Endothelial cell of umbilical vein (primary cell): Measurements from ENCODE around the gene CLEC16A. TPM values are rescaled to one million over a fixed set of nuclear protein-coding genes. Genes with fewer than 3 reads are reported as not detected.

Source experiments
- BruUV-seq: library from RNA; stranded (reverse); fragments of 400-500 nt; replicated peaks from 2 replicates; lab custom pipeline; 2021; lab: Mats Ljungman, UMichigan
- CTCF ChIA-PET: fragments of 300-600, 350-600 bp; sonication (Branson Sonifier 250); formaldehyde crosslinking; loops from one replicate; lab custom pipeline; 2021; ENCODE audit warnings: antibody characterized with exemption, inconsistent platforms; lab: Charles Lee
- POLR2A ChIA-PET: fragments of 300-600, 350-600 bp; sonication (Branson Sonifier 250); formaldehyde crosslinking; loops from one replicate; lab custom pipeline; 2021; ENCODE audit warnings: antibody characterized with exemption, inconsistent platforms; lab: Charles Lee
- DNase-seq: peaks from one replicate; pipeline ENCODE4 v3.0.0-alpha.2; 2011; ENCODE audit warnings: low read depth, low spot score
- FAIRE-seq: peaks from 2 replicates; lab custom pipeline; 2011; peaks lifted over from hg19 to GRCh38; lab: Jason Lieb, UNC
- H2AFZ ChIP-seq: 2 replicates; pipeline ENCODE4 v1.6.0; 2012; ENCODE audit warnings: low read depth, low read length, control low read depth, inconsistent platforms
- H3K27ac ChIP-seq: 2 replicates; pipeline ENCODE4 v1.5.1; 2011; ENCODE audit warnings: low read depth, mild to moderate bottlenecking, control low read depth, low read length, moderate library complexity; ENCODE audit not compliant: insufficient read depth
- H3K27me3 ChIP-seq, 2 experiments: 2 replicates each; pipeline versions ENCODE4 v1.6.0 to v1.6.1; 2011; ENCODE audit warnings: low read length in 2 of 2, mixed read lengths in 1 of 2; ENCODE audit not compliant: control insufficient read depth in 2 of 2, insufficient read depth in 2 of 2
- H3K36me3 ChIP-seq, 2 experiments: 2 replicates in 1 of 2; 3 replicates in 1 of 2; pipeline ENCODE4 v1.5.1; 2011; ENCODE audit warnings: low read length in 2 of 2, mild to moderate bottlenecking in 1 of 2, moderate library complexity in 1 of 2; ENCODE audit not compliant: control insufficient read depth in 2 of 2, insufficient read depth in 2 of 2; ENCODE audit errors: extremely low read depth in 1 of 2
- H3K4me1 ChIP-seq: 3 replicates; pipeline ENCODE4 v1.5.1; 2011; ENCODE audit warnings: mild to moderate bottlenecking, low read length; ENCODE audit not compliant: control insufficient read depth, insufficient read depth; ENCODE audit errors: extremely low read depth
- H3K4me2 ChIP-seq: 2 replicates; pipeline ENCODE4 v1.6.1; 2011; ENCODE audit warnings: low read length, control low read depth, mixed read lengths; ENCODE audit not compliant: insufficient read depth
- H3K4me3 ChIP-seq, 3 experiments: fragments of 200-600 bp in 1 of 3; sonication (generic), shearing (Covaris generic) in 1 of 3; replicated peaks in 1 of 3; 2 replicates each; pipeline ENCODE4 v1.5.1; 2011 to 2016; ENCODE audit warnings: control low read depth in 3 of 3, low read length in 3 of 3, mild to moderate bottlenecking in 2 of 3, inconsistent platforms in 1 of 3, low read depth in 1 of 3, moderate library complexity in 1 of 3; ENCODE audit not compliant: insufficient read depth in 1 of 3
- H3K79me2 ChIP-seq: 2 replicates; pipeline ENCODE4 v1.6.0; 2012; ENCODE audit warnings: low read length, inconsistent platforms; ENCODE audit not compliant: control insufficient read depth, insufficient read depth
- H3K9ac ChIP-seq: replicated peaks from 2 replicates; pipeline ENCODE3; 2011; ENCODE audit warnings: low read length, control low read depth; ENCODE audit not compliant: insufficient read depth; ENCODE audit errors: extremely low read depth
- H3K9me1 ChIP-seq: replicated peaks from 3 replicates; pipeline ENCODE4 v1.6.0; 2011; ENCODE audit warnings: mild to moderate bottlenecking, low read length; ENCODE audit not compliant: control insufficient read depth, insufficient read depth; ENCODE audit errors: extremely low read depth
- H3K9me3 ChIP-seq: replicated peaks from 2 replicates; pipeline ENCODE4 v1.5.1; 2012; ENCODE audit warnings: low read length, inconsistent platforms; ENCODE audit not compliant: control insufficient read depth, insufficient read depth
- H4K20me1 ChIP-seq: replicated peaks from 2 replicates; pipeline ENCODE3; 2011; ENCODE audit warnings: mild to moderate bottlenecking, low read length; ENCODE audit not compliant: control insufficient read depth, insufficient read depth; ENCODE audit errors: extremely low read depth
- EZH2 ChIP-seq: IDR thresholded peaks from 2 replicates; pipeline ENCODE4 v1.6.1; 2012; ENCODE audit warnings: borderline replicate concordance, low read depth, mild to moderate bottlenecking, moderate library complexity, low read length, inconsistent platforms; ENCODE audit not compliant: severe bottlenecking
- FOS ChIP-seq: IDR thresholded peaks from 2 replicates; pipeline ENCODE4 v1.6.1; 2011; ENCODE audit warnings: mild to moderate bottlenecking, low read length, moderate library complexity, borderline replicate concordance; ENCODE audit not compliant: insufficient read depth
- GATA2 ChIP-seq: IDR thresholded peaks from 2 replicates; pipeline ENCODE4 v1.7.0; 2011; ENCODE audit warnings: low read depth, mild to moderate bottlenecking, moderate library complexity, mixed read lengths, low read length; ENCODE audit not compliant: insufficient read length, insufficient read depth
- JUN ChIP-seq: IDR thresholded peaks from 2 replicates; pipeline ENCODE4 v1.6.1; 2011; ENCODE audit warnings: borderline replicate concordance, low read depth; ENCODE audit not compliant: insufficient read length, insufficient read depth
- MYC ChIP-seq: IDR thresholded peaks from one replicate; pipeline ENCODE4 v1.6.1; 2011; ENCODE audit warnings: mild to moderate bottlenecking, low read depth, low read length
- POLR2A ChIP-seq: IDR thresholded peaks from 2 replicates; pipeline ENCODE4 v1.6.1; 2012; ENCODE audit warnings: low read depth, mild to moderate bottlenecking, control low read depth, low read length
- POLR2AphosphoS5 ChIP-seq: IDR thresholded peaks from 2 replicates; pipeline ENCODE4 v1.6.1; 2012; ENCODE audit warnings: low read depth, mild to moderate bottlenecking, control low read depth, low read length, moderate library complexity; ENCODE audit not compliant: insufficient read depth
- dilution Hi-C: fragments of 300-500 bp; cut with MboI; formaldehyde crosslinking; loops from one replicate; pipeline ENCODE4 v1.15.0; 2019; ENCODE audit warnings: low sequenced_read_pairs; ENCODE audit not compliant: extremely low pct_ligation_motif_present
- intact Hi-C: fragments of 100-400 bp; cut with micrococcal nuclease; formaldehyde crosslinking; loops from one replicate; pipeline ENCODE4 v1.10.0; 2022
- polyA plus RNA-seq, 4 experiments: library from polyadenylated mRNA; depleted of rRNA in 3 of 4; stranded (reverse) in 3 of 4; unstranded in 1 of 4; fragments of >200 nt; gene quantifications; 2 replicates each; pipeline versions ENCODE4 v1.2.1 to v1.2.3, GENCODE V29; 2011 to 2012; ENCODE audit warnings: missing spikeins in 1 of 4
- total RNA-seq: library from RNA; stranded (reverse); gene quantifications from 2 replicates; pipeline ENCODE4 v1.2.3, GENCODE V29; 2021
- TF ChIP-seq, protein P1 (sequence below), 2 donors: IDR thresholded peaks; 1 replicate in 1 of 2; 2 replicates in 1 of 2; pipeline ENCODE4 v1.5.1; 2011; ENCODE audit warnings: low read length in 2 of 2, mild to moderate bottlenecking in 2 of 2, moderate library complexity in 2 of 2, control low read depth in 1 of 2, inconsistent platforms in 1 of 2, low read depth in 1 of 2; ENCODE audit not compliant: insufficient read depth in 1 of 2; ENCODE audit errors: extremely low read depth in 1 of 2
- TF ChIP-seq, protein P2 (sequence below): IDR thresholded peaks from 2 replicates; pipeline ENCODE4 v1.6.1; 2011; ENCODE audit not compliant: insufficient read depth, insufficient read length

Gene CLEC16A
- total and polyA plus RNA-seq, 2 donors (not counting 3 experiments of a cell fraction or from before 2014, with no cell fraction given): 11.4 to 23.3 TPM

DNA sequence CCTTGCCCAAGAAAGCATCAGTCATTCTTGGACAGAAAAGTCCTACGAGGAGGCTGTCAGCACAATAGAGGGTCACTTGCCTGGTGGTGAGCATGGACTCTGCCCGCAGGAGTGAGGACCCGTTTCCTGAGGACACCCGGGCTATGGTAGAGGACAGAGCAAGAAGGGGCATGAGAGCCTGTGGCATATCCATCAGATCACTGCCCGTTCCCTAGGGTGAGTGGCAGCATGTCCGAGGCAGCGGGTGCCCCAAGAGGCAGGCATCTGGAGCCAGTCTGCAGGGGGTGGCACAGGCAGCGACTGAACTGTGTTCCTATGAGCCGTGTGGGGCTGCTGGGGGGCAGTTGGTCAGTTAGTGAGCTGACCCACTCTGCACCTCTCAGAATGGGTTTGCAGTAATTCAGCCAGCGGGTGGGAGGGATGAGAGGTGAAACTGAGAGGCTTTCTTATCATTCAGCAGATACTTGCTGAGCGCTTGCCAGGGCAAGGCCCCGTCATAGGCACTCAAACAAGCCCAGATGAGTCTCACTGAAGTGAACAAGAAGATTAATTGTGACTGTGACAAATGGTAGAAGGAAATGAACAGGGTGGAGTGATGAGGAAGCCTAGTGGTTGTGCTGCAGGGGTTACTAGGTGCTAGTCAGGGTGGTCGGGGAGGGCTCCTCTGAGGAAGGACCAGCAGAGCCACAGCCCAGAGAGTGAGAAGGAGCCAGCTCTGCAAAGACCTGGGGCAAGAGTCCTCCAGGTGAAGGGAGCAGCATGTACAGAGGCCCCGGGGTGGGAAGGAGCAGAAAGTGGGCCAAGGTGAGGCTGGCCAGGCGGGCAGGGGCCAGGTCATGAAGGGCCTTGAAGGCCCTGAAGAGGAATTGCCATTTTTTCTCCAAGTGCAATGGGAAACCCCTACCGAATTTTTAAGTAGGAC, 87.9 kb downstream of the CLEC16A start:
- no peak overlapping the region for H3K27ac ChIP-seq
- no peaks in the 10 kb centered on the region for H3K4me1 ChIP-seq
- H3K4me2 ChIP-seq: no peak overlapping the region
- no peak overlapping the region for H2AFZ ChIP-seq
- DNase-seq (no peak), FAIRE-seq (no peak)
- BruUV-seq: no TSS peak
- H3K27me3 ChIP-seq: no peaks in the 10 kb centered on the region
- H3K9me1 ChIP-seq: no peaks in the 10 kb centered on the region
- TF ChIP-seq FOS (no peak), MYC (no peak), JUN (no peak), POLR2AphosphoS5 (no peak), EZH2 (no peak), GATA2 (no peak), POLR2A (no peak)
- TF ChIP-seq, protein P1, sequence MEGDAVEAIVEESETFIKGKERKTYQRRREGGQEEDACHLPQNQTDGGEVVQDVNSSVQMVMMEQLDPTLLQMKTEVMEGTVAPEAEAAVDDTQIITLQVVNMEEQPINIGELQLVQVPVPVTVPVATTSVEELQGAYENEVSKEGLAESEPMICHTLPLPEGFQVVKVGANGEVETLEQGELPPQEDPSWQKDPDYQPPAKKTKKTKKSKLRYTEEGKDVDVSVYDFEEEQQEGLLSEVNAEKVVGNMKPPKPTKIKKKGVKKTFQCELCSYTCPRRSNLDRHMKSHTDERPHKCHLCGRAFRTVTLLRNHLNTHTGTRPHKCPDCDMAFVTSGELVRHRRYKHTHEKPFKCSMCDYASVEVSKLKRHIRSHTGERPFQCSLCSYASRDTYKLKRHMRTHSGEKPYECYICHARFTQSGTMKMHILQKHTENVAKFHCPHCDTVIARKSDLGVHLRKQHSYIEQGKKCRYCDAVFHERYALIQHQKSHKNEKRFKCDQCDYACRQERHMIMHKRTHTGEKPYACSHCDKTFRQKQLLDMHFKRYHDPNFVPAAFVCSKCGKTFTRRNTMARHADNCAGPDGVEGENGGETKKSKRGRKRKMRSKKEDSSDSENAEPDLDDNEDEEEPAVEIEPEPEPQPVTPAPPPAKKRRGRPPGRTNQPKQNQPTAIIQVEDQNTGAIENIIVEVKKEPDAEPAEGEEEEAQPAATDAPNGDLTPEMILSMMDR (IDR thresholded peaks at IDR 0.05; ENCODE audit: extremely low read depth in 1 of 2, insufficient read depth in 1 of 2, low read depth in 1 of 2, low read length in 2 of 2): no peak
- TF ChIP-seq, protein P2, sequence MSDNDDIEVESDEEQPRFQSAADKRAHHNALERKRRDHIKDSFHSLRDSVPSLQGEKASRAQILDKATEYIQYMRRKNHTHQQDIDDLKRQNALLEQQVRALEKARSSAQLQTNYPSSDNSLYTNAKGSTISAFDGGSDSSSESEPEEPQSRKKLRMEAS: no peak
- peaks cover 0 to 5% of the 10 kb centered on the region in 2 experiments for H3K36me3 ChIP-seq
- no peaks in the 10 kb centered on the region for H3K9me3 ChIP-seq
- no peak overlapping the region for H3K4me3 ChIP-seq
- ChIA-PET POLR2A (no interaction called here), CTCF (no interaction called here)
- dilution Hi-C loops (no loop called here), intact Hi-C loops (no loop called here)
- H3K9ac ChIP-seq: no peak overlapping the region
- H3K79me2 ChIP-seq: no peaks in the 10 kb centered on the region
- no peaks in the 10 kb centered on the region for H4K20me1 ChIP-seq
